MCF 10A (cell line): ENCODE data around the gene MAP3K3. TPM values are rescaled to one million over a fixed set of nuclear protein-coding genes. Genes with fewer than 3 reads are reported as not detected.

Experiments
- BruUV-seq: library from RNA; stranded (reverse); fragments of 400-500 nt; replicated peaks from 2 replicates; lab custom pipeline; 2021; lab: Mats Ljungman, UMichigan
- CTCF ChIA-PET: fragments of 300-600 bp; sonication (Branson Sonifier 250); formaldehyde crosslinking; extraction: SDS; loops from one replicate; lab custom pipeline; 2021; ENCODE audit warnings: antibody characterized with exemption, inconsistent platforms; lab: Yijun Ruan, JAX
- POLR2A ChIA-PET: fragments of 300-600, 350-650 bp; sonication (Branson Sonifier 250); formaldehyde crosslinking; extraction: SDS; loops from one replicate; lab custom pipeline; 2020; ENCODE audit warnings: antibody characterized with exemption, inconsistent platforms; lab: Yijun Ruan, JAX
- DNase-seq: peaks from one replicate; pipeline ENCODE4 v3.0.0-alpha.2; 2018; ENCODE audit not compliant: unreplicated experiment
- H3K27ac Mint-ChIP-seq: one replicate; pipeline ENCODE4 v1.8.0; 2022; ENCODE audit warnings: mild to moderate bottlenecking, low read depth, mixed read lengths; ENCODE audit not compliant: unreplicated experiment
- H3K27me3 Mint-ChIP-seq: one replicate; pipeline ENCODE4 v1.8.0; 2022; ENCODE audit warnings: mixed read lengths; ENCODE audit not compliant: insufficient read depth, unreplicated experiment
- H3K36me3 Mint-ChIP-seq: one replicate; pipeline ENCODE4 v1.8.0; 2022; ENCODE audit warnings: mild to moderate bottlenecking, moderate library complexity, mixed read lengths; ENCODE audit not compliant: insufficient read depth, unreplicated experiment
- H3K4me1 Mint-ChIP-seq: one replicate; pipeline ENCODE4 v1.8.0; 2022; ENCODE audit warnings: mixed read lengths; ENCODE audit not compliant: insufficient read depth, unreplicated experiment
- H3K4me3 Mint-ChIP-seq: one replicate; pipeline ENCODE4 v1.8.0; 2022; ENCODE audit warnings: mild to moderate bottlenecking, moderate library complexity, mixed read lengths; ENCODE audit not compliant: unreplicated experiment
- H3K9me3 Mint-ChIP-seq: one replicate; pipeline ENCODE4 v1.8.0; 2022; ENCODE audit warnings: mixed read lengths; ENCODE audit not compliant: unreplicated experiment
- intact Hi-C: fragments of 100-400 bp; cut with micrococcal nuclease; formaldehyde crosslinking; loops from 2 replicates; pipeline ENCODE4 v1.14.1; 2022
- total RNA-seq: library from RNA; stranded (reverse); gene quantifications from 2 replicates; pipeline ENCODE4 v1.2.3, GENCODE V29; 2022
- TF ChIP-seq, protein P1 (sequence below): fragments of 200-600 bp; IDR thresholded peaks from one replicate; pipeline ENCODE4 v1.8.0; 2022; ENCODE audit warnings: antibody characterized with exemption, mild to moderate bottlenecking; ENCODE audit not compliant: unreplicated experiment

MAP3K3 gene
- total RNA-seq, 1 experiment from 2014 or later, result 12.8 TPM

GRCh38 chr17:63598281-63598680 is 23.9 kb upstream of the MAP3K3 start:
- peaks cover 4% of the 10 kb centered on the region for H3K4me1 Mint-ChIP-seq
- H3K9me3 Mint-ChIP-seq, result no peaks in the 10 kb centered on the region
- H3K27me3 Mint-ChIP-seq, result no peaks in the 10 kb centered on the region
- CTCF ChIA-PET, result interaction anchor here (1.7 kb wide), 1 partner anchor 173 kb away, joined by 5 read pairs; no protein-coding TSS in a partner anchor
- POLR2A ChIA-PET, result interaction anchor here (0.9 kb wide), 1 partner anchor 48 kb away, joined by 3 read pairs; the partner anchor contains the start of gene DCAF7
- H3K27ac Mint-ChIP-seq, result no peak overlapping the region
- no TSS peak for BruUV-seq
- TF ChIP-seq, protein P1, sequence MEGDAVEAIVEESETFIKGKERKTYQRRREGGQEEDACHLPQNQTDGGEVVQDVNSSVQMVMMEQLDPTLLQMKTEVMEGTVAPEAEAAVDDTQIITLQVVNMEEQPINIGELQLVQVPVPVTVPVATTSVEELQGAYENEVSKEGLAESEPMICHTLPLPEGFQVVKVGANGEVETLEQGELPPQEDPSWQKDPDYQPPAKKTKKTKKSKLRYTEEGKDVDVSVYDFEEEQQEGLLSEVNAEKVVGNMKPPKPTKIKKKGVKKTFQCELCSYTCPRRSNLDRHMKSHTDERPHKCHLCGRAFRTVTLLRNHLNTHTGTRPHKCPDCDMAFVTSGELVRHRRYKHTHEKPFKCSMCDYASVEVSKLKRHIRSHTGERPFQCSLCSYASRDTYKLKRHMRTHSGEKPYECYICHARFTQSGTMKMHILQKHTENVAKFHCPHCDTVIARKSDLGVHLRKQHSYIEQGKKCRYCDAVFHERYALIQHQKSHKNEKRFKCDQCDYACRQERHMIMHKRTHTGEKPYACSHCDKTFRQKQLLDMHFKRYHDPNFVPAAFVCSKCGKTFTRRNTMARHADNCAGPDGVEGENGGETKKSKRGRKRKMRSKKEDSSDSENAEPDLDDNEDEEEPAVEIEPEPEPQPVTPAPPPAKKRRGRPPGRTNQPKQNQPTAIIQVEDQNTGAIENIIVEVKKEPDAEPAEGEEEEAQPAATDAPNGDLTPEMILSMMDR, result no peak
- intact Hi-C loops, result no loop called here
- peaks cover 13% of the 10 kb centered on the region for H3K36me3 Mint-ChIP-seq
- H3K4me3 Mint-ChIP-seq, result no peak overlapping the region
- DNase-seq, result no peak

DNA sequence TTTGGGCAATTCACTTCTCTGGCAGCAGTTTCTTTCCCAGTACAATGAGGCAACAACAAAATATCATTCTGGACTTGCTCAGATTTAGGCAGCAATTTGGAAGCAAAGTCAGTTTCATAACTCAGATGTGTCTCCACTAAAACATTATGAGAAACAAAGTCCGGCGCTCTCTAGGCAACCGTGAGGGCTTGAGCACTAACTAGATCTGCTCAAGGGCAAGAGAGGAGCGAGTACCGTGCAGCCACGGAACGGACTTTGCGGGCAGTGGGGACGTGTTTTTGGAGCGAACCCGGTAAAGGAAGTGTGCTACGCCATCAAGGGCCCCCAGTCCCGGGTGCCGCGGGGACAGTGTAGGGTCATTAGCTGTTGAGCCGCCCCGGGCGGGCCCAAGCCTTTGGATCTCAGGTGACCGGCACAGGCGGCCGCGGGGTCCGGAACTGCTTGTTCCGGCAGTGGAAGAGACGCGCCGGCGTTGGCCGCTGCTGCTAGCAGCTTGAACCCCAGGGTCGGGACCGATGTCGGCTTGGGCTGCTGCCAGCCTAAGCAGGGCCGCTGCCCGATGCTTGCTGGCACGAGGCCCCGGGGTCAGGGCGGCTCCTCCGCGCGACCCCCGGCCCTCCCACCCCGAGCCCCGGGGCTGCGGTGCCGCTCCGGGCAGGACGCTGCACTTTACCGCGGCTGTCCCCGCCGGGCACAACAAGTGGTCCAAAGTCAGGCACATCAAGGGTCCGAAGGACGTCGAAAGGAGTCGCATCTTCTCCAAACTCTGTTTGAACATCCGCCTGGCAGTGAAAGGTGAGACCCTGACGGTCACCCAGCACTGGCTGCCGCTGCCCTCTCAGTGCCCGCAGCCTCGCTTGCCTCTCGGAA is 21.4 kb upstream of the MAP3K3 start, which contains the start of gene TACO1:
TSS of gene TACO1 (plus strand) at position 327 of the 870 bp plus-strand sequence. CDS start at position 516, 189 bp downstream.
- BruUV-seq, result no TSS peak
- intact Hi-C loops, result no loop called here
- POLR2A ChIA-PET, result interaction anchor here (0.7 to 3.5 kb wide), 21 partner anchors 10 to 1550 kb away, joined by 3 to 45 read pairs (median 4); partner anchors contain the start of genes CYB561, DCAF7, DDX42 and MAP3K3
- Mint-ChIP-seq H3K36me3 (peaks cover 21% of the 10 kb centered on the region), H3K27ac (peak within 1 kb of the TSS; percentile 88), H3K9me3 (no peaks in the 10 kb centered on the region), H3K4me3 (peak within 1 kb of the TSS; percentile 79), H3K4me1 (peaks cover 4% of the 10 kb centered on the region), H3K27me3 (no peaks in the 10 kb centered on the region)
- CTCF ChIA-PET, result interaction anchor here (0.7 to 1.3 kb wide), 7 partner anchors 11 to 194 kb away, joined by 3 to 10 read pairs (median 3); no protein-coding TSS in a partner anchor
- TF ChIP-seq, protein P1, result no peak
- peak; percentile 76 for DNase-seq

DNA sequence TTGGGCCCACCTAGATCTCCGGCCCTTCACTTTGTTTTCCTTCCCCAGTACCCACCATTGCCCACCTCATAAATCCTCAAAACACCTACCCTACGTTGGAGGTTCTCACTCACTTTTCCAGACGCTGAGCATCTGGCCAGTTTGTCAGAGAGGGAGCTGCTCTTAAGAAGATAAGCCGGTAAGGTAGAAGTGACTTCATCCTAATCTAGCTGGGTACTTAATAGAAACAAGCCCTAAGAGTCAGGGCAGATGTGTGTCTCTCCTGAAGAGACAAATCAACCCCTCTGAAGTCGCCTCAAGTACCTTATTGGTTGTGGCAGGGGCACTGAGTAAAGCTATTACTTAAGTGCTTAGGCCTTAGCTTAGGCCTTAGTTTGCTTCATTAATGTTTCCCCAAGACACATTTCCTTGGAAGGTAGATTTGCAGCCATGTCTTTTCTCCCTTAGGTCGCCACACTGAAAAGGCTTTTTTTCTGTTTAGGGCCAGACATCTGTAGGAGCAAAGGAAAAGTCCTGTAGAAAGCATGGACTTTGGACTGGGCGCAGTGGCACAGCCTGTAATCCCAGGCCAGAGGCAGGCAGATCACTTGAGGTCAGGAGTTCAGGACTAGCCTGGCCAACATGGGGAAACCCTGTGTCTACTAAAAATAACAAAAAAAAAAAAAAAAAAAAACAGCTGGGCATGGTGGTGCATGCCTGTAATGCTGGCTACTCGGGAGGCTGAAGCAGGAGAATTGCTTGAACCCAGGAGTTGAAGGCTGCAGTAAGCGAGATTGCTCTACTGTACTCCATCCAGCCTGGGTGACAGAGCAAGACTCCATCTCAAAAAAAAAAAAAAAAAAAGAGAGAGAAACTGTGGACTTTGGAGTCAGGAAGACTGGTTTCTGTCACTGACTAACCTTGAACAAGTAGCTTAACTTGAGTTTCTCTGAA is 20.5 kb upstream of the MAP3K3 start:
- Mint-ChIP-seq H3K9me3 (no peaks in the 10 kb centered on the region), H3K36me3 (peaks cover 26% of the 10 kb centered on the region), H3K27me3 (no peaks in the 10 kb centered on the region), H3K4me1 (peaks cover 4% of the 10 kb centered on the region), H3K4me3 (peak overlapping the region; percentile 79), H3K27ac (peak overlapping the region; percentile 88)
- peak; percentile 6 for DNase-seq
- TF ChIP-seq, protein P1, result no peak
- POLR2A ChIA-PET, result interaction anchor here (0.6 to 3.5 kb wide), 15 partner anchors 10 to 880 kb away, joined by 3 to 45 read pairs (median 5); partner anchors contain the start of genes CYB561, DCAF7 and MAP3K3
- intact Hi-C loops, result no loop called here
- CTCF ChIA-PET, result interaction anchor here (0.6 to 1.3 kb wide), 8 partner anchors 10 to 176 kb away, joined by 3 to 14 read pairs (median 4); no protein-coding TSS in a partner anchor
- TSS peak; percentile 51 for BruUV-seq
